Heart left ventricle (tissue), 16 donors: Measurements from ENCODE around the gene TTC24. TPM values are rescaled to one million over a fixed set of nuclear protein-coding genes. Genes with fewer than 3 reads are reported as not detected.
A peak's percentile ranks its signal among the peaks of the same experiment; 100 is the strongest.

Source experiments
- ATAC-seq, 4 donors: fragments of 200-7000 bp; cut with Tn5 transposase; one replicate each; pipeline ENCODE4 v1.9.1; 2020 to 2022; ENCODE audit warnings: moderate library complexity in 4 of 4, mild to moderate bottlenecking in 3 of 4, moderate number of reproducible peaks in 1 of 4
- DNase-seq, 5 donors: peaks; one replicate each; pipeline ENCODE4 v3.0.0-alpha.2; 2020
- H3K27ac ChIP-seq, 12 donors: fragments of 200-600 bp; sonication (generic) in 4 of 12; one replicate each; pipeline versions ENCODE4 v1.5.0 to v1.8.0; 2016 to 2022; ENCODE audit warnings: mild to moderate bottlenecking in 2 of 12
- H3K27me3 ChIP-seq, 9 donors: fragments of 200-600 bp; sonication (generic) in 2 of 9; one replicate each; pipeline versions ENCODE4 v1.5.1 to v1.8.0; 2016 to 2022; ENCODE audit warnings: mild to moderate bottlenecking in 3 of 9
- H3K36me3 ChIP-seq, 9 donors: fragments of 200-600 bp; sonication (generic) in 2 of 9; one replicate each; pipeline versions ENCODE4 v1.5.0 to v1.8.0; 2018 to 2022; ENCODE audit warnings: mild to moderate bottlenecking in 2 of 9
- H3K4me1 ChIP-seq, 12 donors: fragments of 200-600 bp; sonication (generic) in 4 of 12; one replicate each; pipeline versions ENCODE4 v1.5.0 to v1.8.0; 2016 to 2022; ENCODE audit warnings: mild to moderate bottlenecking in 3 of 12
- H3K4me3 ChIP-seq, 12 donors: fragments of 200-600 bp; sonication (generic) in 4 of 12; one replicate each; pipeline versions ENCODE4 v1.5.0 to v1.8.0; 2017 to 2022; ENCODE audit warnings: mild to moderate bottlenecking in 9 of 12, moderate library complexity in 4 of 12
- H3K9me3 ChIP-seq, 12 donors: fragments of 200-600 bp; sonication (generic) in 4 of 12; one replicate each; pipeline versions ENCODE4 v1.5.0 to v1.8.0; 2016 to 2022; ENCODE audit warnings: mild to moderate bottlenecking in 1 of 12
- CTCF ChIP-seq, 12 donors: fragments of 200-600 bp; sonication (generic) in 4 of 12; IDR thresholded peaks; one replicate each; pipeline versions ENCODE4 v1.5.0 to v1.8.0; 2018 to 2022; ENCODE audit warnings: antibody characterized with exemption in 12 of 12, mild to moderate bottlenecking in 5 of 12
- POLR2A ChIP-seq, 2 donors: fragments of 450-650 bp; IDR thresholded peaks; one replicate each; pipeline ENCODE4 v1.6.1; 2017; ENCODE audit warnings: antibody characterized with exemption in 2 of 2, mild to moderate bottlenecking in 2 of 2, moderate library complexity in 2 of 2
- WGBS, 4 donors: extraction: QIAGEN DNeasy Blood & Tissue Kit in 2 of 4; methylation state at CpG; one replicate each; pipeline versions ENCODE4 v1.1.5 to v1.1.7; 2013 to 2018; 5-methylcytosine and 5-hydroxymethylcytosine counted together
- intact Hi-C, 10 donors: fragments of 100-400 bp; cut with DNase I; formaldehyde crosslinking; loops; one replicate each; pipeline versions ENCODE4 v1.11.1 to v1.14.2; 2022
- polyA plus RNA-seq, 2 donors: library from polyadenylated mRNA; stranded (reverse); fragments of 200-250 nt; gene quantifications; one replicate each; pipeline ENCODE4 v1.2.3, GENCODE V29; 2013
- total RNA-seq, 9 donors: library from RNA; depleted of rRNA in 2 of 9; stranded (reverse); fragments of >200 nt in 2 of 9; fragmentation: NEBNext Ultra II Directional in 3 of 9; extraction: Animal tissue kit (Norgen Biotek cat#: 25700) in 3 of 9; gene quantifications; one replicate each; pipeline versions ENCODE4 v1.1.0 to v1.2.4, GENCODE V29; 2016 to 2023
- donor health status: ischemic (EF 13 %, LVEDD 7.1; RV severe dilation, severe dysfunction).
- donor health status: healthy with polysubstance abuse.
- donor health status: DM: no; HTN: yes; CAD: no.
- donor health status: DM: no; HTN: no; CAD: no.
- donor health status: ischemic (EF 25% LVEDD 6.9; RV normal size, moderate dysfunction).
- donor health status: ischemic (EF 25% LVEDD 5.7; RV mildly dilated, moderate dysfunction).
- donor health status: healthy.
- donor health status: DM: yes; HTN: yes; CAD: no.
- donor health status: ischemic (EF 35%, LVEDD 5.7; RV mildly dilated, moderate dysfunction).
- donor health status: nonischemic (EF 11% LVEDD 7.7; RV severe dilation, severe dysfunction).
- donor health status: DM: yes; HTN: yes; CAD: no.
- donor health status: PGD.
- donor health status: ischemic (EF 29% LVEDD 5.4; RV normal size, mild dysfunction).
- donor health status: nonischemic (EF 23%, LVEDD 6.1; RV moderate dilation, normal function).

TTC24 gene
- total and polyA plus RNA-seq, 11 donors, result 0.19 TPM; not detected in 10

- WGBS, 4 donors, result 71 to 87% (median 82%) methylated on average over 3 of the region's 3 CpGs
- no peak for TF ChIP-seq POLR2A (IDR thresholded peaks at IDR 0.05)
- peak in 1 of 12 donors; percentile 5 for TF ChIP-seq CTCF (IDR thresholded peaks at IDR 0.05)
- intact Hi-C loops, result loop anchor here in 6 of 10 donors (5.0 to 10.0 kb wide), 6 partner anchors 95 to 215 kb away; partner anchors contain the start of gene MEF2D (in 2 of the 6)
- Histone ChIP-seq H3K27me3 (no peaks in the 10 kb centered on the region), H3K4me1 (peaks cover 3 to 27% (median 14%) of the 10 kb centered on the region in 12 donors), H3K9me3 (no peaks in the 10 kb centered on the region), H3K4me3 (no peak overlapping the region), H3K36me3 (peaks cover 0 to 41% (median 35%) of the 10 kb centered on the region in 9 donors), H3K27ac (no peak overlapping the region)
- ATAC-seq (no peak), DNase-seq (no peak)
These were observed 20.3 kb downstream of the TTC24 start for GRCh38 chr1:156599811-156600210.

GRCh38 chr1:156600733-156601121 lies 21.2 kb downstream of the TTC24 start:
- H3K9me3 ChIP-seq, result no peaks in the 10 kb centered on the region
- DNase-seq (no peak), ATAC-seq (peak in 1 of 4 donors; percentile 13)
- WGBS, 4 donors, result 3 to 7% (median 3%) methylated on average over 13 of the region's 13 CpGs
- peak overlapping the region; percentile 56 to 86 (median 70) for H3K4me3 ChIP-seq
- peak overlapping the region in 10 of 12 donors; percentile 53 to 85 (median 74) for H3K27ac ChIP-seq
- H3K36me3 ChIP-seq, result peaks cover 0 to 32% (median 26%) of the 10 kb centered on the region in 9 donors
- no peaks in the 10 kb centered on the region for H3K27me3 ChIP-seq
- intact Hi-C loops, result loop anchor here in 5 of 10 donors (5.0 to 10.0 kb wide), 5 partner anchors 96 to 216 kb away; partner anchors contain the start of gene MEF2D (in 2 of the 5)
- TF ChIP-seq CTCF (IDR thresholded peaks at IDR 0.05) (no peak), POLR2A (IDR thresholded peaks at IDR 0.05) (no peak)
- peaks cover 3 to 27% (median 14%) of the 10 kb centered on the region in 12 donors for H3K4me1 ChIP-seq

- intact Hi-C loops, result loop anchor here in 5 of 10 donors (5.0 to 10.0 kb wide), 5 partner anchors 96 to 216 kb away; partner anchors contain the start of gene MEF2D (in 2 of the 5)
- ATAC-seq, result peak; percentile 84 to 89 (median 86)
- Histone ChIP-seq H3K4me1 (peaks cover 3 to 27% (median 14%) of the 10 kb centered on the region in 12 donors), H3K27me3 (no peaks in the 10 kb centered on the region), H3K27ac (peak within 1 kb of the TSS; percentile 24 to 85 (median 72)), H3K36me3 (peaks cover 0 to 28% (median 23%) of the 10 kb centered on the region in 9 donors), H3K9me3 (no peaks in the 10 kb centered on the region), H3K4me3 (peak within 1 kb of the TSS; percentile 56 to 86 (median 70))
- no peak for TF ChIP-seq CTCF (IDR thresholded peaks at IDR 0.05)
- peak in 1 of 2 donors; percentile 29 for TF ChIP-seq POLR2A (IDR thresholded peaks at IDR 0.05)
- WGBS, 4 donors, result 0% methylated on average over 26 to 35 of the region's 35 CpGs
- peak; percentile 78 to 80 (median 79) for DNase-seq
These were observed 21.8 kb downstream of the TTC24 start, which contains the start of gene GPATCH4 for GRCh38 chr1:156601122-156601830. GPATCH4 (minus strand) TSS chr1:156601479.

DNA sequence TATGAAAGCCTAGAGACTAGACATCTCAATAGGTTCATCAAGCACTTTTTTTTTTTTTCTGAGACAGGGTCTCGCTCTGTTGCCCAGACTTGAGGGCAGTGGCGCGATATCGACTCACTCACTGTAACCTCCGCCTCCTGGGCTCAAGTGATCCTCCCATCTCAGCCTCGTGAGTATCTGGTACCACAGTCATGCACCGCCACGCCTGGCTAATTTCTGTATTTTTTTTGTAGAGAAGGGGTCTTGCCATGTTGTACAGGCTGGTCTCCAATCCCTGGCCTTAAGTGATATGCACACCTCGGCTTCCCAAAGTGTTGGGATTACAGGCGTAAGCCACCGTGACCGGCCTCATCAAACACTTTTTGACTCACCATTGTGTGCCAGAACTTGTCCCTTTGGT lies 22.4 kb downstream of the TTC24 start:
- Histone ChIP-seq H3K27me3 (no peaks in the 10 kb centered on the region), H3K27ac (peak overlapping the region; percentile 24 to 85 (median 72)), H3K9me3 (no peaks in the 10 kb centered on the region), H3K4me1 (peaks cover 3 to 27% (median 14%) of the 10 kb centered on the region in 12 donors), H3K36me3 (peaks cover 0 to 21% (median 17%) of the 10 kb centered on the region in 9 donors), H3K4me3 (peak overlapping the region; percentile 56 to 86 (median 70))
- TF ChIP-seq CTCF (IDR thresholded peaks at IDR 0.05) (no peak), POLR2A (IDR thresholded peaks at IDR 0.05) (no peak)
- WGBS, 4 donors, result 74 to 79% (median 77%) methylated on average over 12 of the region's 12 CpGs
- DNase-seq (no peak), ATAC-seq (peak in 3 of 4 donors; percentile 2 to 19 (median 7))
- intact Hi-C loops, result loop anchor here in 5 of 10 donors (2.0 to 10.0 kb wide), 6 partner anchors 97 to 217 kb away; partner anchors contain the start of gene MEF2D (in 2 of the 5)
